Endothelial cell of umbilical vein (primary cell): ENCODE measurements around the gene PGM2L1. TPM values are rescaled to one million over a fixed set of nuclear protein-coding genes. Genes with fewer than 3 reads are reported as not detected.

ENCODE experiments used
- BruUV-seq: library from RNA; stranded (reverse); fragments of 400-500 nt; replicated peaks from 2 replicates; lab custom pipeline; 2021; lab: Mats Ljungman, UMichigan
- CTCF ChIA-PET: fragments of 300-600, 350-600 bp; sonication (Branson Sonifier 250); formaldehyde crosslinking; loops from one replicate; lab custom pipeline; 2021; ENCODE audit warnings: antibody characterized with exemption, inconsistent platforms; lab: Charles Lee
- POLR2A ChIA-PET: fragments of 300-600, 350-600 bp; sonication (Branson Sonifier 250); formaldehyde crosslinking; loops from one replicate; lab custom pipeline; 2021; ENCODE audit warnings: antibody characterized with exemption, inconsistent platforms; lab: Charles Lee
- DNase-seq: peaks from one replicate; pipeline ENCODE4 v3.0.0-alpha.2; 2011; ENCODE audit warnings: low read depth, low spot score
- FAIRE-seq: peaks from 2 replicates; lab custom pipeline; 2011; peaks lifted over from hg19 to GRCh38; lab: Jason Lieb, UNC
- H2AFZ ChIP-seq: 2 replicates; pipeline ENCODE4 v1.6.0; 2012; ENCODE audit warnings: low read depth, low read length, control low read depth, inconsistent platforms
- H3K27ac ChIP-seq: 2 replicates; pipeline ENCODE4 v1.5.1; 2011; ENCODE audit warnings: low read depth, mild to moderate bottlenecking, control low read depth, low read length, moderate library complexity; ENCODE audit not compliant: insufficient read depth
- H3K27me3 ChIP-seq, 2 experiments: 2 replicates each; pipeline versions ENCODE4 v1.6.0 to v1.6.1; 2011; ENCODE audit warnings: low read length in 2 of 2, mixed read lengths in 1 of 2; ENCODE audit not compliant: control insufficient read depth in 2 of 2, insufficient read depth in 2 of 2
- H3K36me3 ChIP-seq, 2 experiments: 2 replicates in 1 of 2; 3 replicates in 1 of 2; pipeline ENCODE4 v1.5.1; 2011; ENCODE audit warnings: low read length in 2 of 2, mild to moderate bottlenecking in 1 of 2, moderate library complexity in 1 of 2; ENCODE audit not compliant: control insufficient read depth in 2 of 2, insufficient read depth in 2 of 2; ENCODE audit errors: extremely low read depth in 1 of 2
- H3K4me1 ChIP-seq: 3 replicates; pipeline ENCODE4 v1.5.1; 2011; ENCODE audit warnings: mild to moderate bottlenecking, low read length; ENCODE audit not compliant: control insufficient read depth, insufficient read depth; ENCODE audit errors: extremely low read depth
- H3K4me2 ChIP-seq: 2 replicates; pipeline ENCODE4 v1.6.1; 2011; ENCODE audit warnings: low read length, control low read depth, mixed read lengths; ENCODE audit not compliant: insufficient read depth
- H3K4me3 ChIP-seq, 3 experiments: fragments of 200-600 bp in 1 of 3; sonication (generic), shearing (Covaris generic) in 1 of 3; replicated peaks in 1 of 3; 2 replicates each; pipeline ENCODE4 v1.5.1; 2011 to 2016; ENCODE audit warnings: control low read depth in 3 of 3, low read length in 3 of 3, mild to moderate bottlenecking in 2 of 3, inconsistent platforms in 1 of 3, low read depth in 1 of 3, moderate library complexity in 1 of 3; ENCODE audit not compliant: insufficient read depth in 1 of 3
- H3K79me2 ChIP-seq: 2 replicates; pipeline ENCODE4 v1.6.0; 2012; ENCODE audit warnings: low read length, inconsistent platforms; ENCODE audit not compliant: control insufficient read depth, insufficient read depth
- H3K9ac ChIP-seq: replicated peaks from 2 replicates; pipeline ENCODE3; 2011; ENCODE audit warnings: low read length, control low read depth; ENCODE audit not compliant: insufficient read depth; ENCODE audit errors: extremely low read depth
- H3K9me1 ChIP-seq: replicated peaks from 3 replicates; pipeline ENCODE4 v1.6.0; 2011; ENCODE audit warnings: mild to moderate bottlenecking, low read length; ENCODE audit not compliant: control insufficient read depth, insufficient read depth; ENCODE audit errors: extremely low read depth
- H3K9me3 ChIP-seq: replicated peaks from 2 replicates; pipeline ENCODE4 v1.5.1; 2012; ENCODE audit warnings: low read length, inconsistent platforms; ENCODE audit not compliant: control insufficient read depth, insufficient read depth
- H4K20me1 ChIP-seq: replicated peaks from 2 replicates; pipeline ENCODE3; 2011; ENCODE audit warnings: mild to moderate bottlenecking, low read length; ENCODE audit not compliant: control insufficient read depth, insufficient read depth; ENCODE audit errors: extremely low read depth
- EZH2 ChIP-seq: IDR thresholded peaks from 2 replicates; pipeline ENCODE4 v1.6.1; 2012; ENCODE audit warnings: borderline replicate concordance, low read depth, mild to moderate bottlenecking, moderate library complexity, low read length, inconsistent platforms; ENCODE audit not compliant: severe bottlenecking
- FOS ChIP-seq: IDR thresholded peaks from 2 replicates; pipeline ENCODE4 v1.6.1; 2011; ENCODE audit warnings: mild to moderate bottlenecking, low read length, moderate library complexity, borderline replicate concordance; ENCODE audit not compliant: insufficient read depth
- GATA2 ChIP-seq: IDR thresholded peaks from 2 replicates; pipeline ENCODE4 v1.7.0; 2011; ENCODE audit warnings: low read depth, mild to moderate bottlenecking, moderate library complexity, mixed read lengths, low read length; ENCODE audit not compliant: insufficient read length, insufficient read depth
- JUN ChIP-seq: IDR thresholded peaks from 2 replicates; pipeline ENCODE4 v1.6.1; 2011; ENCODE audit warnings: borderline replicate concordance, low read depth; ENCODE audit not compliant: insufficient read length, insufficient read depth
- MAX ChIP-seq: IDR thresholded peaks from 2 replicates; pipeline ENCODE4 v1.6.1; 2011; ENCODE audit not compliant: insufficient read depth, insufficient read length
- MYC ChIP-seq: IDR thresholded peaks from one replicate; pipeline ENCODE4 v1.6.1; 2011; ENCODE audit warnings: mild to moderate bottlenecking, low read depth, low read length
- POLR2A ChIP-seq: IDR thresholded peaks from 2 replicates; pipeline ENCODE4 v1.6.1; 2012; ENCODE audit warnings: low read depth, mild to moderate bottlenecking, control low read depth, low read length
- POLR2AphosphoS5 ChIP-seq: IDR thresholded peaks from 2 replicates; pipeline ENCODE4 v1.6.1; 2012; ENCODE audit warnings: low read depth, mild to moderate bottlenecking, control low read depth, low read length, moderate library complexity; ENCODE audit not compliant: insufficient read depth
- dilution Hi-C: fragments of 300-500 bp; cut with MboI; formaldehyde crosslinking; loops from one replicate; pipeline ENCODE4 v1.15.0; 2019; ENCODE audit warnings: low sequenced_read_pairs; ENCODE audit not compliant: extremely low pct_ligation_motif_present
- intact Hi-C: fragments of 100-400 bp; cut with micrococcal nuclease; formaldehyde crosslinking; loops from one replicate; pipeline ENCODE4 v1.10.0; 2022
- polyA plus RNA-seq, 4 experiments: library from polyadenylated mRNA; depleted of rRNA in 3 of 4; stranded (reverse) in 3 of 4; unstranded in 1 of 4; fragments of >200 nt; gene quantifications; 2 replicates each; pipeline versions ENCODE4 v1.2.1 to v1.2.3, GENCODE V29; 2011 to 2012; ENCODE audit warnings: missing spikeins in 1 of 4
- total RNA-seq: library from RNA; stranded (reverse); gene quantifications from 2 replicates; pipeline ENCODE4 v1.2.3, GENCODE V29; 2021
- TF ChIP-seq, protein P1 (sequence below), 2 donors: IDR thresholded peaks; 1 replicate in 1 of 2; 2 replicates in 1 of 2; pipeline ENCODE4 v1.5.1; 2011; ENCODE audit warnings: low read length in 2 of 2, mild to moderate bottlenecking in 2 of 2, moderate library complexity in 2 of 2, control low read depth in 1 of 2, inconsistent platforms in 1 of 2, low read depth in 1 of 2; ENCODE audit not compliant: insufficient read depth in 1 of 2; ENCODE audit errors: extremely low read depth in 1 of 2

The PGM2L1 gene
- total and polyA plus RNA-seq, 2 donors (not counting 3 experiments of a cell fraction or from before 2014, with no cell fraction given) = 7.9 to 31.4 TPM

DNA sequence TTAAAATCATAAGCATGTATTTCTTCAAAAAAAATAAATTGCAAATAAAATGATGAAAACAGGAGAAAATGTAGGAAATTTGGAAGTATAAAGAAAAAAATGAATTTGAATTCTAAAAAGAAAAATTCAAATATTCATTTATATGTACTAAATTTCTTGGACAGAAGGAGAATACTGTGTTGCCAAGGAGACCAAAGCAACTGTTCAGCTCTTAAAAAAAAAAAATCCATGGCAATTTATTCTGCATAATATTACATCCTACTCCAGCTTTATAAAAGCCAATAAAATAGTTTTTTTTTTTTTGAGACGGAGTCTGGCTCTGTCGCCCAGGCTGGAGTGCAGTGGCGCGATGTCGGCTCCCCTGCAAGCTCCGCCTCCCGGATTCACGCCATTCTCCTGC is 6.0 kb downstream of the PGM2L1 start:
- H3K9ac ChIP-seq = no peak overlapping the region
- no TSS peak for BruUV-seq
- no peaks in the 10 kb centered on the region for H3K9me3 ChIP-seq
- DNase-seq (no peak), FAIRE-seq (no peak)
- H3K36me3 ChIP-seq = no peaks in the 10 kb centered on the region
- peaks cover 10% of the 10 kb centered on the region for H3K4me1 ChIP-seq
- dilution Hi-C loops = no loop called here
- no peak overlapping the region for H3K4me2 ChIP-seq
- H4K20me1 ChIP-seq = peaks cover 5% of the 10 kb centered on the region
- ChIA-PET POLR2A (no interaction called here), CTCF (interaction anchor here (1.4 to 3.9 kb wide), 4 partner anchors 12 to 61 kb away, joined by 3 to 134 read pairs (median 9); no protein-coding TSS in a partner anchor)
- H3K79me2 ChIP-seq = peaks cover 25% of the 10 kb centered on the region
- H3K27ac ChIP-seq = no peak overlapping the region
- intact Hi-C loops = no loop called here
- H2AFZ ChIP-seq = no peak overlapping the region
- no peak for TF ChIP-seq POLR2AphosphoS5
- no peaks in the 10 kb centered on the region for H3K9me1 ChIP-seq
- no peaks in the 10 kb centered on the region for H3K27me3 ChIP-seq
- H3K4me3 ChIP-seq = no peak overlapping the region

DNA sequence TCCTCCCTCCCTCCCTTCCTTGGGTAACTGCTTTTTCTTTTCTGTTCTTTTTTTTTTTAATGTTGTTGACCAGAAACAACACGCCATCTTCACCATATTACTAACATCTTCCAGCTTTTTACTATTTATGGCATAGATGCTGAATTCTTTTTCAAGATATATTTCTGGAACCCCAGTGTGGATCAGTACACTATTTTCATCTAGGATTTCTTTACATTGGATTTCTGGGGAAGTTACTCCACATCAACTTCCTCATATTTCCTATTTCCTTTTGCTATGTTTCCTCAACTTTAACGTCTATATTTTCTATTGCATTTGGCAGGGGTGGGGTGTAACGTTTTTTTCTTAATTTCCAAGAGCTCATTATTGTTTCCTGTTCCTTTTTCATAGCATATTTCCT is 7.0 kb downstream of the PGM2L1 start:
- FAIRE-seq = no peak
- H3K79me2 ChIP-seq = peaks cover 20% of the 10 kb centered on the region

More for the DNA sequence above, 7.0 kb downstream of the PGM2L1 start:
- no peak overlapping the region for H3K4me2 ChIP-seq
- ChIA-PET CTCF (interaction anchor here (1.4 to 3.9 kb wide), 4 partner anchors 53 to 136 kb away, joined by 3 to 134 read pairs (median 28); no protein-coding TSS in a partner anchor), POLR2A (no interaction called here)
- H3K9ac ChIP-seq = no peak overlapping the region
- no peak overlapping the region for H3K4me3 ChIP-seq
- H3K9me3 ChIP-seq = no peaks in the 10 kb centered on the region
- H2AFZ ChIP-seq = no peak overlapping the region
- intact Hi-C loops = no loop called here
- no peak overlapping the region for H3K27ac ChIP-seq
- TF ChIP-seq MYC (no peak), POLR2A (no peak), POLR2AphosphoS5 (no peak), EZH2 (no peak), GATA2 (no peak), FOS (no peak), JUN (no peak), MAX (no peak)
- TF ChIP-seq, protein P1, sequence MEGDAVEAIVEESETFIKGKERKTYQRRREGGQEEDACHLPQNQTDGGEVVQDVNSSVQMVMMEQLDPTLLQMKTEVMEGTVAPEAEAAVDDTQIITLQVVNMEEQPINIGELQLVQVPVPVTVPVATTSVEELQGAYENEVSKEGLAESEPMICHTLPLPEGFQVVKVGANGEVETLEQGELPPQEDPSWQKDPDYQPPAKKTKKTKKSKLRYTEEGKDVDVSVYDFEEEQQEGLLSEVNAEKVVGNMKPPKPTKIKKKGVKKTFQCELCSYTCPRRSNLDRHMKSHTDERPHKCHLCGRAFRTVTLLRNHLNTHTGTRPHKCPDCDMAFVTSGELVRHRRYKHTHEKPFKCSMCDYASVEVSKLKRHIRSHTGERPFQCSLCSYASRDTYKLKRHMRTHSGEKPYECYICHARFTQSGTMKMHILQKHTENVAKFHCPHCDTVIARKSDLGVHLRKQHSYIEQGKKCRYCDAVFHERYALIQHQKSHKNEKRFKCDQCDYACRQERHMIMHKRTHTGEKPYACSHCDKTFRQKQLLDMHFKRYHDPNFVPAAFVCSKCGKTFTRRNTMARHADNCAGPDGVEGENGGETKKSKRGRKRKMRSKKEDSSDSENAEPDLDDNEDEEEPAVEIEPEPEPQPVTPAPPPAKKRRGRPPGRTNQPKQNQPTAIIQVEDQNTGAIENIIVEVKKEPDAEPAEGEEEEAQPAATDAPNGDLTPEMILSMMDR (IDR thresholded peaks at IDR 0.05; ENCODE audit: extremely low read depth in 1 of 2, insufficient read depth in 1 of 2, low read depth in 1 of 2, low read length in 2 of 2) = no peak
- peaks cover 5% of the 10 kb centered on the region for H4K20me1 ChIP-seq
- dilution Hi-C loops = no loop called here
- H3K27me3 ChIP-seq = no peaks in the 10 kb centered on the region
- DNase-seq = no peak
- no peaks in the 10 kb centered on the region for H3K36me3 ChIP-seq
- no TSS peak for BruUV-seq
- H3K9me1 ChIP-seq = no peaks in the 10 kb centered on the region
- H3K4me1 ChIP-seq = peaks cover 5% of the 10 kb centered on the region
